Measurements from ENCODE around the gene PDE10A.

- TF ChIP-seq ZNF274 (IDR thresholded peaks at IDR 0.05; ENCODE audit: low read depth, low read length) (no peak), YY1 (IDR thresholded peaks at IDR 0.05; ENCODE audit: insufficient read depth, insufficient read length) (no peak), SUZ12 (IDR thresholded peaks at IDR 0.05; ENCODE audit: extremely low read depth, insufficient read depth, insufficient read length) (no peak)
Observed at GRCh38 chr6:165594584-165595333, 68.3 kb downstream of the PDE10A start.

Data from NT2/D1 (cell line).